H1 (cell line): ENCODE data around the gene RASGRF1. TPM values are rescaled to one million over a fixed set of nuclear protein-coding genes. Genes with fewer than 3 reads are reported as not detected.

Experiments
- CTCF ChIA-PET: fragments of 300-600 bp; sonication (Branson Sonifier 250); formaldehyde crosslinking; loops from one replicate; lab custom pipeline; 2021; ENCODE audit not compliant: partially characterized antibody; lab: Charles Lee
- POLR2A ChIA-PET: fragments of 300-600 bp; sonication (Branson Sonifier 250); formaldehyde crosslinking; loops from one replicate; lab custom pipeline; 2021; ENCODE audit warnings: inconsistent platforms; ENCODE audit not compliant: partially characterized antibody; lab: Charles Lee
- DNase-seq, 2 experiments: peaks; one replicate each; pipeline versions ENCODE4 v3.0.0 to v3.0.0-alpha.2; 2010 to 2022; ENCODE audit warnings: low spot score in 2 of 2, low read depth in 1 of 2, mixed read lengths in 1 of 2
- FAIRE-seq: peaks from 2 replicates; lab custom pipeline; 2011; peaks lifted over from hg19 to GRCh38; lab: Jason Lieb, UNC
- H2AFZ ChIP-seq: 2 replicates; pipeline ENCODE4 v1.8.1; 2012; ENCODE audit warnings: low read length, inconsistent platforms
- H2AK5ac ChIP-seq: 2 replicates; pipeline ENCODE4 v1.6.1; 2013; ENCODE audit warnings: low read depth, low read length
- H2BK120ac ChIP-seq: replicated peaks from 2 replicates; pipeline ENCODE3; 2013; ENCODE audit warnings: low read depth, low read length, inconsistent platforms
- H2BK12ac ChIP-seq: 2 replicates; pipeline ENCODE4 v1.6.1; 2013; ENCODE audit warnings: low read depth, low read length
- H2BK15ac ChIP-seq: 2 replicates; pipeline ENCODE4 v1.6.1; 2013; ENCODE audit warnings: low read length
- H2BK20ac ChIP-seq: 2 replicates; pipeline ENCODE4 v1.6.1; 2013; ENCODE audit warnings: low read length
- H2BK5ac ChIP-seq: 2 replicates; pipeline ENCODE4 v1.6.1; 2013; ENCODE audit warnings: low read depth, low read length
- H3K14ac ChIP-seq: 2 replicates; pipeline ENCODE4 v1.6.1; 2013; ENCODE audit warnings: inconsistent platforms; ENCODE audit not compliant: insufficient read length
- H3K18ac ChIP-seq: 2 replicates; pipeline ENCODE4 v1.6.1; 2013; ENCODE audit warnings: low read length; ENCODE audit errors: extremely low read depth
- H3K23ac ChIP-seq: 2 replicates; pipeline ENCODE4 v1.6.1; 2013; ENCODE audit warnings: inconsistent platforms; ENCODE audit not compliant: insufficient read length
- H3K23me2 ChIP-seq: 2 replicates; pipeline ENCODE4 v1.6.1; 2013; ENCODE audit warnings: low read depth, low read length
- H3K27ac ChIP-seq: 2 replicates; pipeline ENCODE4 v1.6.1; 2011; ENCODE audit warnings: low read depth, low read length, inconsistent platforms
- H3K27me3 ChIP-seq, 4 experiments: replicated peaks in 1 of 4; 1 replicate in 1 of 4; 2 replicates in 3 of 4; pipeline versions ENCODE4 v1.6.1 to v1.8.1; 2011 to 2013; ENCODE audit warnings: low read length in 3 of 4, mild to moderate bottlenecking in 3 of 4, inconsistent platforms in 2 of 4, mixed read lengths in 2 of 4, moderate library complexity in 1 of 4; ENCODE audit not compliant: control insufficient read depth in 3 of 4, insufficient read depth in 3 of 4; ENCODE audit errors: extremely low read depth in 1 of 4
- H3K36me3 ChIP-seq, 4 experiments: 2 replicates each; pipeline versions ENCODE4 v1.6.1 to v1.8.1; 2011 to 2013; ENCODE audit warnings: mild to moderate bottlenecking in 4 of 4, low read length in 3 of 4, moderate library complexity in 2 of 4, control low read depth in 1 of 4, inconsistent platforms in 1 of 4; ENCODE audit not compliant: insufficient read depth in 4 of 4, control insufficient read depth in 2 of 4
- H3K4ac ChIP-seq: replicated peaks from 2 replicates; pipeline ENCODE3; 2013; ENCODE audit warnings: low read length, low read depth, mixed read lengths, inconsistent platforms; ENCODE audit not compliant: insufficient read length
- H3K4me1 ChIP-seq, 4 experiments: replicated peaks in 1 of 4; 1 replicate in 1 of 4; 2 replicates in 3 of 4; pipeline versions ENCODE4 v1.6.1 to v1.8.1; 2011 to 2013; ENCODE audit warnings: low read length in 3 of 4, inconsistent platforms in 2 of 4, mixed read lengths in 1 of 4; ENCODE audit not compliant: insufficient read depth in 4 of 4, control insufficient read depth in 3 of 4
- H3K4me2 ChIP-seq, 2 experiments: 2 replicates each; pipeline versions ENCODE4 v1.6.1 to v1.8.1; 2011 to 2013; ENCODE audit warnings: low read depth in 2 of 2, low read length in 2 of 2, control low read depth in 1 of 2, inconsistent platforms in 1 of 2, mild to moderate bottlenecking in 1 of 2; ENCODE audit not compliant: insufficient read depth in 1 of 2
- H3K4me3 ChIP-seq, 4 experiments: fragments of 200-600, 300-600 bp in 1 of 4; sonication (generic), shearing (Covaris generic), sonication (Bioruptor Twin) in 1 of 4; 2 replicates each; pipeline versions ENCODE4 v1.5.1 to v1.8.1; 2011 to 2016; ENCODE audit warnings: low read length in 4 of 4, low read depth in 3 of 4, control low read depth in 2 of 4, inconsistent platforms in 2 of 4, mild to moderate bottlenecking in 2 of 4, mixed read lengths in 1 of 4, moderate library complexity in 1 of 4; ENCODE audit not compliant: insufficient read depth in 2 of 4; ENCODE audit errors: extremely low read depth in 1 of 4
- H3K56ac ChIP-seq: replicated peaks from 2 replicates; pipeline ENCODE3; 2013; ENCODE audit warnings: low read depth, mild to moderate bottlenecking, mixed read lengths, low read length, inconsistent platforms; ENCODE audit not compliant: insufficient read length
- H3K79me1 ChIP-seq: 2 replicates; pipeline ENCODE4 v1.6.1; 2013; ENCODE audit warnings: low read depth, low read length, control low read depth
- H3K79me2 ChIP-seq, 2 experiments: 2 replicates each; pipeline versions ENCODE4 v1.6.1 to v1.8.1; 2012 to 2013; ENCODE audit warnings: low read length in 2 of 2, mild to moderate bottlenecking in 2 of 2, inconsistent platforms in 1 of 2; ENCODE audit not compliant: insufficient read depth in 2 of 2, control insufficient read depth in 1 of 2
- H3K9ac ChIP-seq, 4 experiments: replicated peaks in 1 of 4; 1 replicate in 1 of 4; 2 replicates in 3 of 4; pipeline versions ENCODE4 v1.6.1 to v1.8.1; 2011 to 2013; ENCODE audit warnings: low read depth in 3 of 4, low read length in 3 of 4, control low read depth in 2 of 4, mild to moderate bottlenecking in 2 of 4, moderate library complexity in 2 of 4, inconsistent platforms in 1 of 4; ENCODE audit errors: extremely low read depth in 1 of 4
- H3K9me3 ChIP-seq, 2 experiments: 2 replicates each; pipeline versions ENCODE4 v1.6.1 to v1.8.1; 2012 to 2013; ENCODE audit warnings: mild to moderate bottlenecking in 2 of 2, moderate library complexity in 2 of 2, control low read depth in 1 of 2, inconsistent platforms in 1 of 2, low read depth in 1 of 2, low read length in 1 of 2, mixed read lengths in 1 of 2; ENCODE audit not compliant: insufficient read depth in 2 of 2
- H4K20me1 ChIP-seq, 2 experiments: replicated peaks in 1 of 2; 2 replicates each; pipeline versions ENCODE3 to v1.8.1; 2011 to 2013; ENCODE audit warnings: inconsistent platforms in 2 of 2, low read length in 2 of 2, mild to moderate bottlenecking in 1 of 2; ENCODE audit not compliant: insufficient read depth in 2 of 2, control insufficient read depth in 1 of 2
- H4K5ac ChIP-seq: 2 replicates; pipeline ENCODE4 v1.6.1; 2013; ENCODE audit warnings: low read length, low read depth, mixed read lengths, inconsistent platforms; ENCODE audit not compliant: insufficient read length
- H4K8ac ChIP-seq: 2 replicates; pipeline ENCODE4 v1.8.0; 2013; ENCODE audit warnings: mild to moderate bottlenecking, moderate library complexity, low read length, inconsistent platforms; ENCODE audit not compliant: insufficient read depth; ENCODE audit errors: extremely low read depth
- H4K91ac ChIP-seq: replicated peaks from 2 replicates; pipeline ENCODE3; 2013; ENCODE audit warnings: low read length, mixed read lengths, inconsistent platforms; ENCODE audit not compliant: insufficient read length
- CHD1 ChIP-seq: IDR thresholded peaks from 2 replicates; pipeline ENCODE4 v1.6.1; 2012; ENCODE audit warnings: low read depth, low read length, improper control_type of control experiment
- CREB1 ChIP-seq: IDR thresholded peaks from 2 replicates; pipeline ENCODE4 v1.6.1; 2012; ENCODE audit warnings: inconsistent platforms
- E2F6 ChIP-seq: IDR thresholded peaks from 2 replicates; pipeline ENCODE4 v1.6.1; 2012; ENCODE audit warnings: inconsistent platforms
- EZH2 ChIP-seq: fragments of 200-600 bp; sonication (generic); IDR thresholded peaks from 2 replicates; pipeline ENCODE4 v1.7.1; 2012; ENCODE audit warnings: low read depth, mild to moderate bottlenecking, moderate library complexity, low read length, inconsistent platforms; ENCODE audit not compliant: severe bottlenecking
- GTF2F1 ChIP-seq: IDR thresholded peaks from 2 replicates; pipeline ENCODE4 v1.6.1; 2012; ENCODE audit warnings: low read depth, low read length, improper control_type of control experiment, borderline replicate concordance
- KDM5A ChIP-seq: fragments of 200-600 bp; IDR thresholded peaks from 2 replicates; pipeline ENCODE4 v1.7.1; 2012; ENCODE audit warnings: mild to moderate bottlenecking, low read length, inconsistent platforms, mixed read lengths
- MAX ChIP-seq: IDR thresholded peaks from 2 replicates; pipeline ENCODE4 v1.6.1; 2012; ENCODE audit warnings: inconsistent platforms
- NANOG ChIP-seq: IDR thresholded peaks from 2 replicates; pipeline ENCODE4 v1.6.1; 2011; ENCODE audit warnings: low read length, low read depth, mild to moderate bottlenecking, inconsistent platforms; ENCODE audit not compliant: insufficient read depth, poor library complexity, severe bottlenecking
- POLR2AphosphoS5 ChIP-seq: IDR thresholded peaks from 2 replicates; pipeline ENCODE4 v1.6.1; 2011; ENCODE audit warnings: low read depth, low read length
- POU5F1 ChIP-seq: IDR thresholded peaks from 2 replicates; pipeline ENCODE4 v1.6.1; 2011; ENCODE audit warnings: low read depth, mild to moderate bottlenecking, low read length, moderate library complexity
- RBBP5 ChIP-seq: IDR thresholded peaks from 2 replicates; pipeline ENCODE4 v1.7.1; 2012; ENCODE audit warnings: low read depth, mild to moderate bottlenecking, inconsistent platforms, low read length, moderate library complexity, borderline replicate concordance
- SP1 ChIP-seq: IDR thresholded peaks from 2 replicates; pipeline ENCODE4 v1.6.1; 2011; ENCODE audit warnings: low read depth, low read length
- SP2 ChIP-seq: IDR thresholded peaks from 2 replicates; pipeline ENCODE4 v1.6.1; 2012; ENCODE audit warnings: mild to moderate bottlenecking, low read length, inconsistent platforms
- TAF7 ChIP-seq: optimal IDR thresholded peaks from 2 replicates; pipeline ENCODE3; 2011; ENCODE audit warnings: low read depth, mild to moderate bottlenecking, inconsistent platforms, low read length, moderate library complexity, borderline replicate concordance
- TEAD4 ChIP-seq: IDR thresholded peaks from 2 replicates; pipeline ENCODE4 v1.6.1; 2012; ENCODE audit warnings: low read depth, low read length, inconsistent platforms, mixed read lengths
- WGBS, 2 experiments: shearing (Covaris generic) in 1 of 2; methylation state at CpG; one replicate each; pipeline versions ENCODE4 v1.1.6 to v1.1.7; 2013 to 2015; ENCODE audit warnings: low lambda C conversion rate in 2 of 2, mixed read lengths in 2 of 2, inconsistent platforms in 1 of 2, low coverage in 1 of 2, missing lambda C conversion rate in 1 of 2; ENCODE audit not compliant: insufficient replicate concordance in 2 of 2, insufficient coverage in 1 of 2, insufficient read length in 1 of 2; ENCODE audit errors: extremely low coverage in 1 of 2, missing lambda C conversion rate in 1 of 2; 5-methylcytosine and 5-hydroxymethylcytosine counted together
- polyA plus RNA-seq, 7 experiments: library from polyadenylated mRNA; depleted of rRNA in 3 of 7; stranded (reverse) in 5 of 7; unstranded in 2 of 7; fragments of >200 nt in 5 of 7; fragments of 200-250 nt in 2 of 7; gene quantifications; 1 replicate in 5 of 7; 2 replicates in 1 of 7; 4 replicates in 1 of 7; pipeline versions ENCODE4 v1.2.1 to v1.2.3, GENCODE V29; 2011 to 2013; ENCODE audit warnings: missing spikeins in 2 of 7, mixed read lengths in 2 of 7
- total RNA-seq: library from RNA; stranded (reverse); fragmentation: NEBNext Ultra II Directional; extraction: Animal tissue kit (Norgen Biotek cat#: 25700); gene quantifications from 2 replicates; pipeline ENCODE4 v1.2.1, GENCODE V29; 2021

Gene RASGRF1
- total and polyA plus RNA-seq, 2 of the 8 experiments (the other 6 are each of a cell fraction or from before 2014, with no cell fraction given), result 0.42 to 0.67 TPM

GRCh38 chr15:79071901-79072300 lies 18.7 kb downstream of the RASGRF1 start:
- Histone ChIP-seq H3K23me2 (no peaks in the 10 kb centered on the region), H3K27ac (no peak overlapping the region), H4K8ac (no peak overlapping the region), H3K9ac (no peak overlapping the region), H4K20me1 (no peaks in the 10 kb centered on the region), H2BK120ac (no peak overlapping the region), H3K14ac (no peak overlapping the region), H3K56ac (no peak overlapping the region), H4K5ac (no peak overlapping the region), H2BK15ac (no peak overlapping the region), H3K27me3 (peaks cover 0 to 2% (median 0%) of the 10 kb centered on the region in 4 experiments; a peak in 3 of 7 replicates), H4K91ac (no peak overlapping the region), H3K36me3 (no peaks in the 10 kb centered on the region), H3K18ac (no peak overlapping the region), H2BK20ac (no peak overlapping the region), H3K79me2 (no peaks in the 10 kb centered on the region), H3K9me3 (no peaks in the 10 kb centered on the region), H2BK12ac (no peak overlapping the region), H3K4me1 (no peaks in the 10 kb centered on the region), H3K4ac (no peak overlapping the region), H2AK5ac (no peak overlapping the region), H3K4me2 (no peak overlapping the region), H3K4me3 (no peak overlapping the region), H3K23ac (no peak overlapping the region), H2AFZ (no peak overlapping the region), H2BK5ac (no peak overlapping the region), H3K79me1 (no peaks in the 10 kb centered on the region)
- DNase-seq (no peak), FAIRE-seq (no peak)
- ChIA-PET POLR2A (no interaction called here), CTCF (interaction anchor here (0.7 to 3.1 kb wide), 5 partner anchors 17 to 156 kb away, joined by 3 to 15 read pairs (median 3); no protein-coding TSS in a partner anchor)
- WGBS, 2 experiments, result 83% methylated on average over 2 of the region's 3 CpGs; no CpG with 5 or more reads in 1 of the 2 experiments
- TF ChIP-seq GTF2F1 (no peak), POLR2AphosphoS5 (no peak), POU5F1 (no peak), MAX (no peak), E2F6 (no peak), TEAD4 (no peak), SP2 (no peak), EZH2 (no peak), CHD1 (no peak), TAF7 (no peak), RBBP5 (no peak), NANOG (no peak), SP1 (no peak), CREB1 (no peak), KDM5A (no peak)
